GM19351 (cell line): ENCODE results near the gene SEC22A.
"Not testable (repeated sequence)": the region's sequence is repeated elsewhere in the genome, so short reads cannot be mapped to it uniquely, and the experiment has no call there.

ENCODE experiments used
- ATAC-seq: cut with Tn5 transposase; IDR thresholded peaks from one replicate; pipeline ENCODE4 v1.9.1; 2021; ENCODE audit warnings: mild to moderate bottlenecking, moderate library complexity; ENCODE audit not compliant: unreplicated experiment

The SEC22A gene

GRCh38 chr3:123169930-123170329, 31.8 kb upstream of the SEC22A start:
- no peak for ATAC-seq

GRCh38 chr3:123180791-123181190, 21.0 kb upstream of the SEC22A start:
- no peak for ATAC-seq

- no peak for ATAC-seq
Observed at GRCh38 chr3:123186695-123187094, 15.0 kb upstream of the SEC22A start.

GRCh38 chr3:123188058-123188457, 13.7 kb upstream of the SEC22A start:
- no peak for ATAC-seq

- ATAC-seq: no peak
Observed at GRCh38 chr3:123193448-123194101, 8.2 kb upstream of the SEC22A start.

GRCh38 chr3:123194552-123194951, 7.2 kb upstream of the SEC22A start:
- no peak for ATAC-seq

- ATAC-seq: no peak
Observed at GRCh38 chr3:123198372-123198771, 3.4 kb upstream of the SEC22A start.

- ATAC-seq: no peak
Observed at GRCh38 chr3:123201223-123201556, 553 bp upstream of the SEC22A start.

- ATAC-seq: no peak
Observed at GRCh38 chr3:123202451-123202850, 708 bp downstream of the SEC22A start.

GRCh38 chr3:123218990-123219389, 17.2 kb downstream of the SEC22A start:
- no peak for ATAC-seq

GRCh38 chr3:123221369-123221768, 19.6 kb downstream of the SEC22A start:
- not testable (repeated sequence) for ATAC-seq

GRCh38 chr3:123225016-123225415, 23.3 kb downstream of the SEC22A start:
- ATAC-seq: no peak

GRCh38 chr3:123226549-123226948, 24.8 kb downstream of the SEC22A start:
- no peak for ATAC-seq

GRCh38 chr3:123229145-123229544, 27.4 kb downstream of the SEC22A start:
- no peak for ATAC-seq

GRCh38 chr3:123236902-123237301, 35.2 kb downstream of the SEC22A start:
- no peak for ATAC-seq

GRCh38 chr3:123239186-123239585, 37.4 kb downstream of the SEC22A start:
- not testable (repeated sequence) for ATAC-seq

- ATAC-seq: no peak
Observed at GRCh38 chr3:123239756-123240155, 38.0 kb downstream of the SEC22A start.

- no peak for ATAC-seq
Observed at GRCh38 chr3:123244128-123244527, 42.4 kb downstream of the SEC22A start.

GRCh38 chr3:123246866-123247265, 45.1 kb downstream of the SEC22A start:
- ATAC-seq: no peak

GRCh38 chr3:123256256-123256655, 54.5 kb downstream of the SEC22A start:
- no peak for ATAC-seq

- ATAC-seq: no peak
Observed at GRCh38 chr3:123258359-123258758, 56.6 kb downstream of the SEC22A start.

GRCh38 chr3:123258811-123259420, 57.2 kb downstream of the SEC22A start:
- ATAC-seq: no peak

GRCh38 chr3:123261666-123262065, 59.9 kb downstream of the SEC22A start:
- no peak for ATAC-seq
